HG02973 (cell line): ENCODE data around the gene TM9SF4.
A peak's percentile ranks its signal among the peaks of the same experiment; 100 is the strongest.

Experiments used
- ATAC-seq: cut with Tn5 transposase; IDR thresholded peaks from one replicate; pipeline ENCODE4 v1.9.1; 2021; ENCODE audit warnings: moderate library complexity; ENCODE audit not compliant: unreplicated experiment

TM9SF4 gene

DNA sequence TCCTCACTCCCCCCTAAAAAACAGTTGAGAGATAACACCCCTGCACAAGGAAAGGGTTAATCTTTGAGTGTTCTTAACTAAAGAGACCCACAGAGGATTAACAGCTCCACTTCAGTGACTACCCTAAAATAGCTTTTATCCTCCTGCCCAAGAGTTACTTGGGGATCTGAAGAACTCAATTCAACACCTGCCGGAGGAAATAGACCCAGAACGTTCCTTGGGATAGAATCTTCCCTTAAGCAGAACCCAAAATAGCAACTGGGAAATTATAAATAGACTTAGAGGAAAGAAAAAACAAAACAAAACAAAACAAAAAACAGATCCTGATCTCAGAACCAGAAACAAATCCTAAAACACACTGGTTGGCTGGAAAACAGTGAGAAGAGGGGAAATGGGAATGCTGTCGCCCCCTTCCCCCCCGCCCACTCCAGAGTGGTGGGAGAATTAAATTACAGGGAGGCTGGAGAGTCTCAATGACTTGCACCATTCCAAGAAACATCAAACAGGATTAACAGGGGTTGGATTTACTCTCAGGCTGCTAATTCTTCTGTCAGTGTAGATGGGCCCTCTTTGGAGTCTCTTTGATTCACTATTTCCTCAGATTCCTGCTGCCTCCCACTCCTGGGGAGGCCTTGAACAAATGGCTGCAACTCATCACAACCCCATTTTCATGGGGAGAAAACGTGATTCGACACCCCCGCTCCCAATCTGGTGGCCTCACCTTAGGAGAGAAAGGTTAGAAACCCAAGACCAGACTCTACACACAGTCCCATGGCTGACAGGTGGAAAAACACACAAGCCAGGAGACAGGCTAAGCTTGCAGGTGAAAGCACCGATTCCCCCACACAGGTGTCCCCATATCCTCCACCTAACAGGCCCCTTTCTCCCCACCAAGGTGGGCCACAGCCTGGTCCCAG, 96.6 kb downstream of the TM9SF4 start:
- no peak for ATAC-seq

DNA sequence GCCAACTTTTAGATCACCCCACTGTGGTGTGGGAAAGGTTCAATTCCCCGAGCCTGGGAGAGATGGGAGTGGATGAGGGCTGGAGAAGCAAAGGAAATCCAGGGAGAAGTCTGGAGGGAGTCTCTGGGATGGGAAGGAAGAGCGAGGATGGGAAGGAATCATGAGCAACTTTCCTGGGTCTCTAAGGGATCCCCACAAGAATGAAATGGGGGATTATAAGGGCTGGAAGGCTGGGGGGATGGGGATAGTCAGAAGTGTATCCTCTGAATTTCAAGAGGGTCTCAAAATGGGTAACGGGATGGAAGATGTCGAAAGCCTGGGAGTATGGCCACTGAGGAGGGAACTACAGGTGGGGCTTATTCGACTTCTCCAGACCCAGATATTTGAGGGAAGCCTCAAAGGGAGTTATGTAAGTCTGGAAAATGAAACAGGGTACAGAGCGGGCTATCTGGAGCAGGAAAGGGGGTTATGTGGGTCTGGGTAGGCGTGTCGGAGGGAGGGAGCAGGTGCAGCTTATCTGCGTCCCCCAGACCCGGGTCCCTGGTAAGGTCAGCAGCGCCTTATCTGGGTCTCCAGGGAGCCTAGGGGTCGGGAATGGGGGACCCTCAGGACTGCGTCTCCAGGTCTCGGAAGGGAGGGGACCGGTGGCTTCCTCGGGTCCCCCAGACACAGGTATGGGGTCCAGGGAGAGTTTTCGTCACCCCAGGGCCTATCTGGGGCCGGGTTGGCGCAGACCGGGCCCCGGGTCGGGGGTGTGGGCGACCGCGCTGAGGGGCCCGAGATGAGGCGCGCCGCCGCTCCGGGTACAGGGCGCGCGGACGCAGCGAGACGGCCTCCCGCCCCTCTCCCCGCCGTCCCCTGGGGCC, 97.5 kb downstream of the TM9SF4 start:
- no peak for ATAC-seq

DNA sequence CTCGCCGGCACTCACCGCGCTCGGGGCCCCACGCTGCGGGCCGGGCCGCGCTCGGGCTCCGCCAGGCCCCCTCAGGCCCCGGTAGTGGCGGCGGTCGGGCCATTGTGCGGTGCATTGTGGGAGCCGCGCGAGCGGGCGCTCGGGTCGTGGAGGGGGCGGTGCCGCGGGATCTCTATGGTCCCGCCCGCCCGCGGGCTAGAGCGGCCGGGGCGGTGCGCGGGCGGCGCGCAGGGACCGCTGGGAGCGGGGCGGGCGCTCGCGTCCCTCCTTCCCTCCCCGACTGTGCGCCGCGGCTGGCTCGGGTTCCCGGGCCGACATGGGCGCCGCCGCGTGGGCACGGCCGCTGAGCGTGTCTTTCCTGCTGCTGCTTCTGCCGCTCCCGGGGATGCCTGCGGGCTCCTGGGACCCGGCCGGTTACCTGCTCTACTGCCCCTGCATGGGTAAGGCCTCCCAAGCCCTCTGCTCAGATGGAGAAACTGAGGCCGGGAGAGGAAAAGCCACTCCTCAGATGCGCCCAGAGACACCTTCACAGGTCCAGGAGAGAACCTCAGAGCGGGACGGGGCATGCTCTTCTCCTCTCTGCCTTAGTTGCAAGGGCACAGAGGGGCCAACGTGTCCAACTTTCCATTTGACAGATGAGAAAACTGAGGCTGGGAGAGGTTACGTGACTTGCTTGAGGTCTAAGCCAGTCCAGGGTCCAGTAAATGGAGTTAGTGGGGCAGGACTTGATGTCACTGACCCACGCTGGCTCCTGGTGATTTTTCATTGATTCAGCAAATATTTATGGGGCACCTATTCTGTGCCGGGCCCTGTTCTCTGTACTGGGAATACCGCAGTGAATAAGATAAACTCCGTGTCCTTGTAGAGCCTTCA, 98.3 kb downstream of the TM9SF4 start, which contains the start of the genes PLAGL2 and POFUT1:
Gene PLAGL2 (minus strand): TSS at position 118 of the 873 bp plus-strand sequence. CDS start 5,565 bp downstream, outside the sequence.
Gene POFUT1 (plus strand): TSS at position 255 of the 873 bp plus-strand sequence. CDS start 62 bp downstream, at position 317.
- peak; percentile 84 for ATAC-seq

DNA sequence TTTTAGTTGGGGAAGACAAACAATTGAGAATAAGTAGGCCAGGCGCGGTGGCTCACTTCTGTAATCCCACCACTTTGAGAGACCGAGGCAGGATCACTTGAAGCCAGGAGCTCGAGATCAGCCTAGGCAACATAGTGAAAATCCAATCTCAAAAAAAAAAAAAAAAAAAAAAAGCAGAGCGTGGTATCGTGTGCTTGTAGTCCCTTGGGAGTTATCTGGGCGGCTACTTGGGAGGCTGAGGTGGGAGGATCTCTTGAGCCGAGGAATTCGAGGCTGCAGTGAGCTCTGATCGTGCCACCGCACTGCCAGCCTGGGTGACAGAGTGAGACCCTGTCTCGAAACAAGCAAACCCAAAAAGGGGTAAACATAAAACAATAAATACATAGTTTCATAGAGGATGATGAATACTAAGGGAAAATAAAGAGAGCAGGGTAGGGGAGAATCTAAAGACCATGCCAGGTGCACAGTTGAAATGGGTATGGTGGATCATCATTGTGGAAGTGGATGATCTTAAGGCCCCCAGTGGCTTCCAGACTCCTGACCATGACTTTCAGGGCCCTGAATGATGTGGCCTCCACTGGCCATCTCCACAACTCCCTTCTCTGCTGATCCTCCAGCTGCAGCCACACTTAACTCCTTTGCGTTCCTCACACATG, 99.1 kb downstream of the TM9SF4 start:
- ATAC-seq: no peak

DNA sequence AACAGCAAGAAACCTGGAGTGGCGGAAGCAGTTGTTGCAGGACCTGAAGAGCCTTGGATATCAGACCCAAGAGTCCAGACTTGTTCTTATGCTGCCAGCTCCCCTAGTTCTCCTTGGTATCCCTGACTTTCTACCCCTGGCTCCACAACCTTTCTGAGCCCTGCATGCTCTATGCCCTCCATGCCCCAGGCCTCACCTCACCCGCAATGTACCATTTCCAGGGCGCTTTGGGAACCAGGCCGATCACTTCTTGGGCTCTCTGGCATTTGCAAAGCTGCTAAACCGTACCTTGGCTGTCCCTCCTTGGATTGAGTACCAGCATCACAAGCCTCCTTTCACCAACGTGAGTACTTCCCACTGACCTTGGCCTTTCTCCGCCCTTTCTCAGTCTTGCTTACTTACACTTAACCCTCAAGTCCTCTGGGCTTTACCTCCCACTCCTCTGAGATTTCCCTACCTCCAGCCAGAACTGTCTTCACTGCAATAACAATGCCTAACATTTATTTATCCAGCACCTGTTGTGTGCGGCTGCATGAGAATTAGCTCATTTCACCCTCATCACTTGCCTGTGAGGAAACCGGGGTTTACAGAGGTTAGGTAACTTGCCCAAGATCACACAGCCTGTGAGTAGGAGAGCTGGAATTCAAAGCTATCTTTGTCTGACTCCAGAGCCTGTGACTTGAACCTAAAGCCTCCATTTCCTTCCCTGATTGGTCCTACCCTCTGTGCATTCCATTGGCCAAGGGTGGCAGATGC, 100.5 kb downstream of the TM9SF4 start:
- no peak for ATAC-seq

DNA sequence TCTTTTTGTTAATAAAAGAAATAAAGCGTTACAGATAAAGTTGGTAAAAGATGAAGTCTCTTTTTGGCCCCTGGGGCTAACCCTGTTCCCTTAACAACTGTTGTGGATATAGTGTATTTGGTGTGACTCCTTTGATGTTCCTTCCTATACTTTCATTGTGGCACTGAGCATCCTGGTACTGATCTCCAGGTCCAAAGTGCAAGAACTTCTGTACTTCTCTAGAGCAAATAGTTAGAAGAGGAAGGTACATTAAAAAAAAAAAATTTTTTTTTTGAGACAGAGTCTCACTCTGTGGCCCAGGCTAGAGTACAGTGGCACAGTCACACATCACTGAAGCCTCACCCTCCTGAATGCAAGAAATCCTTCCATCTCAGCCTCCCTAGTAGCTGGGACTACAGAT, 104.4 kb downstream of the TM9SF4 start:
- no peak for ATAC-seq

DNA sequence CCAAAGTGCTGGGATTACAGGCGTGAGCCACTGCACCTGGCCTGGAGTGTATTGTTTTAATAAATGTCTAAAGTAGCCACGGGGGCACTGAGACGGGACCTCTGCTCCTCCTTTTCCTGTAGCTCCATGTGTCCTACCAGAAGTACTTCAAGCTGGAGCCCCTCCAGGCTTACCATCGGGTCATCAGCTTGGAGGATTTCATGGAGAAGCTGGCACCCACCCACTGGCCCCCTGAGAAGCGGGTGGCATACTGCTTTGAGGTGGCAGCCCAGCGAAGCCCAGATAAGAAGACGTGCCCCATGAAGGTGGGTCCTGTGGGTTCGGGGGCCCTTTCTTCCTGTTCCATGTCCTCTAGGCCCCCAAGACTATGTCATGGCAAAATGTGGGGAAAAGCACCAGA, 105.6 kb downstream of the TM9SF4 start:
- no peak for ATAC-seq

DNA sequence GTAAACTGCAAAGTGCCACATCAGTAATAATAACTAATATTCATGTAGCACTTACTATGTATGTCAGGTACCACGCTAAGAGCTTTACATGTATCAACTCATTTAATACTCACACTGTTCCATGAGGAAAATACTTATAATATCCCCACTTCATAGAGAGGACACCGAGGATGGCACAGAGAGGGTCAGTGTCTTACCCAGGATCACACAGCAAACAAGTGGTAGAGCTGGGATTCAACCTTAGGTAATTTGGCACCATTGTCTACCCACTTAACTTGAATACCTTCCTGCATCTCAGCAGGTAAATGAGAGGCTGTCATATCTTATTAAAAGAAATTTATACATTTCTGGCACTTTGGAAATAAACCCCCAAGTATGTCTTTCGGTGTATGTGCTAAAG, 106.2 kb downstream of the TM9SF4 start:
- no peak for ATAC-seq

DNA sequence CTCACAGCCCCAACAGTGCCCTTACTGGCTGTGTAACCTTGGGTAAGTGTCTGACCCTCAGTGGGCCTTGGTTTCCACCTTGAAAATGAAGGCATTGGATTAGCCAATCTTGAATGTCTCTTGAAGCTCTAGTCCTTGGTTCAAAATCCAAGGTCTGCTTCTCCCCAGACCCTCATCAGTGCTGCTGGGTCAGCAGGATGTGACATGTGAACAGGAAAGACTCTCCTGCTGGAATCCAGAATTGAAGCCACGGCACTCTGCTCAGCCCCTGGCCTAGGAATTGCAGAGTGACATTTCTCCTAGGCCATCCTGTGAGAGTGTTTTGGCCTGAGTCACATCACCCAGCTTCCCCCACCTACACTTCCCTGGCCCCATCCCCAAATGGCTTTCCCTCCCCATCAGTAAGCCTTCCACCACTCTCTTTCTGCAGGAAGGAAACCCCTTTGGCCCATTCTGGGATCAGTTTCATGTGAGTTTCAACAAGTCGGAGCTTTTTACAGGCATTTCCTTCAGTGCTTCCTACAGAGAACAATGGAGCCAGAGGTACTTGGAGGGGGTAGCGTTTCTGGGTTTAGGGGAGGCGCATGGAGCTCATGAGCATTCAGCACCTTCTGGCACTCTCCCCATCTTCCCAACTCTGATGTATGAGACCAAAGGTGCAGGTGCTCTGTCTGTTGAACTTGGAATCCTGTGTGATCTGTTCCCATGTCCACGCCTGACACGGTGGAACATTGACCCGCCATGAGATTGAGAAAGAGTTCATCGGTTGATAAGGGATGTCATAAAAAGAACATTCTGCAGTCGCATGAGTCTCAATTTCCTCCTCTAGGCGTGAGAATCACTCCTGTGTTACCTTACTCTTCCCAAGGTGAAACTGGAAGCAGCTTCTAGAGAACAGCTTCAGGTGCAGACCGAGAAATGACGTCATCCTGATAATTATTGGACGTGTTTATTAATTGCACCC, 106.9 kb downstream of the TM9SF4 start:
- ATAC-seq: no peak
